OCI-M2 (cell line): Measurements from ENCODE around the gene SWI5.
"Not testable (repeated sequence)": the region's sequence is repeated elsewhere in the genome, so short reads cannot be mapped to it uniquely, and the experiment has no call there.

Experiments used
- DNase-seq: peaks from one replicate; lab custom pipeline; 2025; ENCODE audit not compliant: unreplicated experiment; lab: John Stamatoyannopoulos, UW

The SWI5 gene

DNA sequence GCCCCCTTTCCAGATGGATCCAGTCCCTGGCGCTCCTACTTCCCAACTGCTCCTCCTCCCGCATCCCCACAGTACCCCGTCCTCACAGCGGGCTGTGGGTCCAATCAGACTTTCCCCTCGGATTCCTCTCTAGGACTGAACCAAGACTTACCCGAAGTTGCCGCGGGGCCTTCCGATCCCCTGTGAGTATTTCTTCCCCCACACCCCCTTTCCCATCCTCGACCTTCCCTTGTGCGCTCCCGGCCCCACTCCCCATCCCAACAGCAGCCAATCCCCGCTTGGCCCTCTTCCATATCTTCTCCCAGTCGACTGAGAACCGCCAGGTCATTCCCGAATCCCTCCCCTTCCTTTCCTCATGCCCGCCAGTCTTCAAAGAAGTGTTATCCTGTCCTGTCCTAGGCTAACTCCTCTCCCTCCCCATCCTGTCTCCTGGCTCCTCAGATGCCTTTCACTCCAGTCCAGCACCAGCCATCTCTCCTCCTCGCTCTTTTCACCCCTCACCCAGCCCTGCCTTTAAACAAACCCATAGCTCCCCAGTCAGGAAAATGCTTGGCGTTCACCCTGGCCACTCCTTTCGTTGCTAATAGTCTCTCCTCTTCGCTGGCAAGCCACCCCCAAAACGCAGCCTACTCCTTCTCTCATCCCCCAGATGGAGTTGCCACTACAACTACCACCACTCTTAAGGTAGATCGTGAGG lies 646 bp downstream of the SWI5 start:
- DNase-seq = no peak

DNA sequence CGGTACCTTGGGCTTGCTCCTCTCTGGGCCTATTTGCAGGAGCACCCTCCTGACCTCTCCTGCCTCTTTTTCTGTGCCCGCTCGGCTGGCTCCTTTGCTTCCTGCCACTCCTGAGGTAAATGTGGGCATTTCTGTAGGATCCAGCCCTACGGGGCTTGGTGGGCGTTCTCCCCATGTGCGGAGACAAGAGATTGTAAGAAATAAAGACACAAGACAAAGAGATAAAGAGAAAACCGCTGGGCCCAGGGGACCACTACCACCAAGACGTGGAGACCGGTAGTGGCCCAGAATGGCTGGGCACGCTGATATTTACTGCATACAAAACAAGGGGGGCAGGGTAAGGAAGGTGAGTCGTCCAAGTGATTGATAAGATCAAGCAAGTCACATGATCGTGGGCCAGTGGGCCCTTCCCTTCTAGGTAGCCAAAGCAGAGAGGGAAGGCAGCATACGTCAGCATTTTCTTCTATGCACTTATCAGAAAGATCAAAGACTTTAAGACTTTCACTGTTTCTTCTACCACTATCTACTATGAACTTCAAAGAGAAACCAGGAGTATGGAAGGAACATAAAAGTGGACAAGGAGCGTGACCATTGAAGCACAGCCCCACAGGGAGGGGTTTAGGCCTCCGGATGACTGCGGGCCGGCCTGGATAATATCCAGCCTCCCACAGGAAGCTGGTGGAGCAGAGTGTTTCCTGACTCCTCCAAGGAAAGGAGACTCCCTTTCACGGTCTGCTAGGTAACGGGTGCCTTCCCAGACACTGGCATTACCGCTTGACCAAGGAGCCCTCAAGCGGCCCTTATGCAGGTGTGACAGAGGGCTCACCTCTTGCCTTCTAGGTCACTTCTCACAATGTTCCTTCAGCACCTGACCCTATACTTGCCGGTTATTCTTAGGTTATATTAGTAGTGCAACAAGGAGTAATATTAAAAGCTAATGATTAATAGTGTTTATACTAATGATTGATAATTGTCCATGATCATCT lies 3.3 kb downstream of the SWI5 start:
- DNase-seq = not testable (repeated sequence)

DNA sequence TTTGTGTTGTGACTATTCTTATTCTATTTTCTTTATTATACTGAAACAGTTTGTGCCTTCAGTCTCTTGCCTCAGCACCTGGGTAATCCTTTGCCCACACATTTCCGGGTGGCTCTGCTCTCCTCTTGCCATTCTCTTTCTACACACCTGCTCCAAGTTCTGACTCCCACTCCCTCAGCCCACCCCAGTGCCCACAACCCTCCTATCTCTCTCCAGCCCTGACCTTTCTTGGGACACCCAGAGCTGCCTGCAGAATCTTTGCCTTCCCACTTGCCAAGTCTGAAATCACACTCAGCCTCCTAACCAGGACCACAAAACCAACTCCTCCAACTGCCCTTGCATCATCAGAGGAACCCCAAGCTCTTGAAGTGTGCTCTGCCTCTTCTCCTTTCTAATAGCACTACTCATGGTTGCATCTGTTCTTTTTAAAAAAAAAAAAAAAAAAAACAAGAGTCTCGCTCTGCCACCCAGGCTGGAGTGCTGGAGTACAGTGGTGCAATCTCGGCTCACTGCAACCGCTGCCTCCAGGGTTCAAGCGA lies 4.1 kb downstream of the SWI5 start:
- DNase-seq = no peak

DNA sequence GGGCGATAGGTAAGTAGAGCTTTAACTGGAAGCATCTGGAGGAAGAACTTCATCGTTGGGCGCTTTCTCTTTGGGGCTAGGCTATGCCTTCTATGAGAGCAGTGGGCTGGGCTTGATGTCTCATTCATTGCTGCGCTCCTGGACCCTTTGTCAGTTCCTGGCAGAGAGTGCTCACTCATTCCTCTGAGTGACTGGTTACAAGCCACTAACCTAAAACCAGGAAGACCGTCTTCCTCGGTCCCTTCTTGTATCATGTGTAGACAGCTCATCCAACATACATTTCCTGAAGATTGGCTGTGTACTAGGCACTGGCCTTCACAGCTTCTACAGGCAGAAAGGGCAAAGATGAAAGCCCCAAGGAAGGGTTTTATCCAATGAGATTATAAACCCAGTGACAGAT lies 6.4 kb downstream of the SWI5 start:
- no peak for DNase-seq

DNA sequence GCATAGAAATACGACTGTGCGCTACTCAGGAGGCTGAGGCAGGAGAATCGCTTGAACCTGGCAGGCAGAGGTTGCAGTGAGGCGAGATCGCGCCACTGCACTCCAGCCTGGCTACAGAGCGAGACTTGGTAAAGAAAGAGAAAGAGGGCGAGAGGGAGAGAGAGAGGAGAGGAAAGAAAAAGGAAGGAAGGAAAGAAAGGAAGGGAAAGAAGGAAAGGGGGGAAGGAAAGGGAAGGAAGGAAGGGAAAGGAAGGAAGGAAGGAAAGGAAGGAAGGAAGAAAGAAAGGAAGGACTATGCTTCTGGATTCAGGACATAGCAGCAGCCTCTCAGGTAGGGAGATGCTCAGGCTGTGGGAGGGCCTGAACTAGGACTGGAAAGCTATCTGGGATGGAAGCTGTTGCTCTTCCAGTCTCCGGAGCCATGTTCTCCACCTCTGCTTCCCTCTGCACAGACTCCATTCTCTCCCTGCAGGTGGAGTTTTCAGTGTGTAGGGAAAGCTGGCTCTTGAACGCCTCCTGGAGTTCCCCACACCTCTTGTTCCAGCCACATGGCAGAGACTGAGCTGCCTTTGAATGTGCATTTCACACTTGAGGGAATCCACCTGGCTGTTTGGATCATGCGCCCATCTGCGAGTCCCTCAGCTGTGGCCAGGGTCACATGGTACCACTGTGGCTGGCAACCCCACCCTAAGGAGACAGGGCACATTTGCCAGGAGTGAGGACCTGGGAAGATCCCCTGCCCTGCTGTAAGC lies 9.1 kb downstream of the SWI5 start:
- DNase-seq = no peak

DNA sequence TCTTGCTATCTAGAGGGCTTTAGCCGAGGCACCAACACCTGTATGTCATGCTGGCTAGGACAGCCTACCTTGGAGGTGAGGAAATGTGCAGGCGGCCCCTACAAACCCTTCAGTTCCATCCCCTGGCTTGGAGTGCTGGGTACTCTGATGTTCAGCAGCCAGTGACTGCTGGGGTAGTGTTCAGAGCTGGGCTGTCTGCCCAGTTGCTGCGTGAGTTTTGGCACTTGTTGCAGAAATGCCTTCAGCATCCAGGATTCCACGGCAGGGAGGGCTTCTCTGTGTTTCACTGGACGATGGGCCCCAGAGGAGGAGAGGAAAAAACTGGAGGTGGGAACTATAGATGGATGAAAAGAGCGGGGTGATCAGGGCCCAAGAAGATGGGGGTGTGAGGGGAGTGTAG lies 10.4 kb downstream of the SWI5 start:
- no peak for DNase-seq

DNA sequence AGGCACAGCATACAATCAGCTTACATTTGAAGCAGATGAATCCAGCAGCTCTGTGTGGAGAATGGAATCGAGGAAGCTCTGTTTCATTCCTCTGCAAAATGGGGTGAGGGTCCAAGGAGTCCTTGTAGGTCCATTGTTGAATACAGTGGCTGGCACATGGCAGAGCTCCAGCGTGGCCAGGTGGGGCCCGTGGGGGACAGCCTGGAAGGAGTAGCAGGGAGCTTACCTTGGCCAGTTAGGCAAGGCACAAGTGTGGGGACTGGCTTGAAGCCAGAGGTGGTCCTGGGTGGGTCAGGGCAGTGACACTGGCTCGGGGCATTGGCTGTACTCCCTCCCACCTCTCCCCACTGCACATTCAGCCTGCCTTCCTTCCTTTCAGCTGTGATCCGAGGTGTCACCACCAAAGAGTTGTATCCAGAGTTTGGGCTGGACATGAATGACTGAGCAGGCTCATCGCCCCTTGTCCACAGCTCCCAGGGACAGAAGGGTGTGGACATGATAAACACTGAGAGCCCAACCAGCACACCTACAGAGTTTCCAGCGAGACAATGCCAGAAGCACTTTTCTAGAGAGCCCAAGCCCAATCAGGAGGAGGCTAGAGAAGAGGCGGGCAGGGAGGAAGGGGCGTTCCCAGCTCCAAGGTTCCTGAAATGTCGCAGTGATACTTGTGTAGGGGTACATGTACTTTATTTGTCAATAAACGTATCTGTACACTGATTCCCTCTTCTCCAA lies 12.4 kb downstream of the SWI5 start:
- no peak for DNase-seq

DNA sequence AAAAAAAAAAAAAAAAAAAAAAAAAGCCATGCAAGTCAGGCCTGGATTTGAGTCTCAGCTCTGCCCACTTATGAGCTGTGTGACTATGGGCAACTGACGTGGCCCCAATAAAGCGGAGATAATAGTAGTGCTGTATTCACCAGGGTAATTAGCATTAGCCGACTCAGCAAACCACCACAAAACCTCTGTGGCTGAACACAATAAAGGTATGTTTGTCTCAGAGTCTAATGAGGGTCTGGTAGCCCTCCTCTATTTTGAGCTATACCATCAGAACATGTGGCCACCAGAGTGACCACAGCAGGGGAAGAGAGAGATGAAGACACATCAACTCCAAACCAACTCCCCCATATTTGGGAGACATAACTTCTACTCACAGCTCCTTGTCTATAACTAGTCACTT lies 15.9 kb downstream of the SWI5 start:
- no peak for DNase-seq

DNA sequence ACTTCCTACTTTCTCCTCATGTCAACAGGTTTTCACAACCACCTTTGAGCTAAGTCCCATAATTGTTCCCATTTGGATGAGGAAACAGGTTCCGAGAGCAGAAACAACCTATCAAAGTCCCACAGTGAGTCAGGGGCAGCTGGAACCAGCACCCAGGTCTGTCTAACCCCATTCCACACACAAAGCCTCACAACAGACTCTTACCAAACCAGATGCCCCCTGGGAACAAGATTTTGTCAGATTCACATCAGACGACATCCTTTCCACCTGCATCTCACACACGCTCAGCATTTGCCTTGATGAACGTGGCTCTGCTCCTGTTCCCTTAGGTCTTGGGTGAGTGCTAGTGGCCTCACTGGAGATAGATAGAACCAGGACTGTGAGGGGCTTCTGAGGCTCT lies 17.0 kb downstream of the SWI5 start:
- DNase-seq = no peak

DNA sequence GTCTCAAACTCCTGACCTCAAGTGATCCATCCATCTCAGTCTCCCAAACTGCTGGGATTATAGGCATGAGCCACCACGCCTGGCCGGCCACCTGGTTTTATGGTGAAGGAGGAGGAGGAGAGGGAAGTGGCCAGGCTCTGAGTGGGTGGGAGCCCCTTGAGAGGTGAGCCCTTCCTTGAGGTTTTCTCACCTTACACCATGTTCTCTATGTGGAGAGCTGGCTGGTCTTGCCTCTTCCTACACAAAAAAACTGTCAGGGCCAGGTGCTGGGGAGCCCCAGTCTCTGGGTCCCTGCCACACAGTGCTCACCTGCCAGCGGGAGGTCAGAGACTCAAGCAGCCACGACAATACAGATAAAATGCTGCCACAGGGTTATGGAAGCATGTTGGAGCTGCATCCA lies 18.1 kb downstream of the SWI5 start:
- DNase-seq = no peak

DNA sequence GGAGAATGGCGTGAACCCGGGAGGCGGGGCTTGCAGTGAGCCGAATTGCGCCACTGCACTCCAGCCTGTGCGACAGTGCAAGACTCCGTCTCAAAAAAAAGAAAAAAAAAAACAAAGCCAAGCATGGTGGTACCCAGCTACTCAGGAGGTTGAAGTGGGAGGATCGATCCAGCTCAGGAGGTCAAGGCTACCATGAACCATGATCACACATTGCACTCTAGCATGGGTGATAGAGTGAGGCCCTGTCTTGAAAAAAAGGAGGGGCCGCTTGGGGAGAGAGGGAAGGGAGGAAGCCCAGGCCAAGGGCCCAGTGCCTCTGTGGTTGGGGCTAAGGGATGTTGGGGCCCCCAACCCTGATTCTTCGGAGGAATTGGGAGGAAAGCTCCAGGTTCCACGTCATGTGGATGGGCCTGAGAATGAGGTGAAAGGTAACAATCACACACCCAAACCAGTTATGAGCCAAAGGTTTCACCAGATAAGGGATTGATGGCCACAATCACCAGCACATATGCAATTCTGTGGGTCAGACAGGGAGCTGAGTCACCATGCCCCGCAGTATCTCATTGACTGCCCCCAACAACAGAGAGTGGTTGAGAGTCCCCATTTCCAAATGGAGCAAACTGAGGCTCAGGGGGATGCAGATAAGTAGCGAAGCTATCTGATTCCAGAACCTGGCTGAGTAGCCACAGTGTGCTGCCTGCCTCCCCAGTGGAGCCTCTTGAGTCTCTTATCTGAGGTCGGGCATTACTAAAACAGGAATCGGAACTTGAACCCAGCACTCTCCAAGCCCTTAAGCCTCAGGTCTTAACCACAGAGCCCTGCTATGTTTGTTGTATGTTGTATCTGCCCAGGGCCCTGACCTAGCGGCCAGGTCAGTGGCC lies 20.5 kb downstream of the SWI5 start:
- DNase-seq = peak; percentile 6

DNA sequence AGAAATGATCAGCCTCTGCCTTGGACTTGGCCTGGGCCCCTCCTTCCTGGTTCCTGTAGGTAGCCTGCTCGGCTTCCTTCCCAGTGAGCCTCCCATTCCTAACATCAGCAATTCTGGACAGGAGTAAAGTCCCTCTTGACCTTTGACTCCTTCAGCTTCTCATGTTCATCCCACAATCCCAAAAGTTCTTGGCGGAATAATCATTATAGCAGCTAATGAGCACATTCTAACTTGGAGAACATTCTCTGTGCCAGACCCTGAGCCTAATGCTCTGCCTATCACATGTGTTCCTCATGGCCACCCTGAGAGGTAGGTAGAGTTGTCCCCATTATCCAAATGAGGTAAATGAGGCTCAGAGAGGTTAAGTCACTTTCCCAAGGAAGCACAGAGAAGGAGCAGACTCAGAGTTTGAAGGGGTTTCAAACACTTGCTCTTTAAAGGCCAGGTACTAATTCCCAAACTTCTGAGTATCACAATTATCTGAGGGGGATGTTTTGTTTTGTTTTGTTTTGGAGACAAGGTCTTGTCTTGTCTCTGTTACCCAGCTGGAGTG lies 21.2 kb downstream of the SWI5 start:
- no peak for DNase-seq

DNA sequence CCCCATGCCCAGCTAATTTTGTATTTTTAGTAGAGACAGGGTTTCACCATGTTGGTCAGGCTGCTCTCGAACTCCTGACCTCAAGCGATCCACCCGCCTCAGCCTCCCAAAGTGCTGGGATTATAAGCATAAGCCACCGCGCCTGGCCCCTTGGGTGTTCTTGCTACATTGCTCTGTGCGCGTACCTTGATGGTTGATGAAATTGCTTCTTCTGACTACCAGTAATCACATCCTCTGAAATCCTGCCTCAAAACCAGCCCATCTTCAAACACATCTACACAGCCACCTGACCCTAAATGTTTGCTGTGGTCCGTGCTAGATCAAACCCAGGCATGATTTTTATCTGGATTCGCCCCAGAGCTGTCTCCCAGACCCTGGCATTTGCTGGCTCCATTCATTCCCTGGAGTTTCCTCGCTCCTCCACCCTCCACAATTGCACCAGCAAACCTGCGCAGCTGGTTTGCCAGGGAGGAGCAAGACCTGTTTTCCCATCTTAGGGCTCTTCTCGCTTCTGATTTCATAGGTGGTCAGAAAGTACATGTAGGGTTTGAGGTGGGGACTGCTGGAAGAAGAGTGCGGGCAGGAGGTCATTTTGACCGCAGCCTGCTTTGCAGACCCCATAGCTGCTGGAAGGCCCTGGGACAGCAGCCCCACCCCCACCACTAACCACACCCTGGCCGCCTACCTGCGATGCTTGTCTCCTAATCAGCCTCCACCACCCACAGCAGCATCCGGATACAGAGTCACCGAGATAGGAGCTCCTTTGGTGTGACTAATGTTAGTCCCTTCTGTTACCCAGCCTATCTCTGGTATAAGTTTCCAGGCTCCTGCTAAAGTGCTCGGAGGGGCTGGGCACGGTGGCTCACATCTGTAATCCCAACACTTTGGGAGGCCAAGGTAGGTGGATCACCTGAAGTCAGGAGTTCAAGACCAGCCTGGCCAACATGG lies 22.7 kb downstream of the SWI5 start:
- no peak for DNase-seq

DNA sequence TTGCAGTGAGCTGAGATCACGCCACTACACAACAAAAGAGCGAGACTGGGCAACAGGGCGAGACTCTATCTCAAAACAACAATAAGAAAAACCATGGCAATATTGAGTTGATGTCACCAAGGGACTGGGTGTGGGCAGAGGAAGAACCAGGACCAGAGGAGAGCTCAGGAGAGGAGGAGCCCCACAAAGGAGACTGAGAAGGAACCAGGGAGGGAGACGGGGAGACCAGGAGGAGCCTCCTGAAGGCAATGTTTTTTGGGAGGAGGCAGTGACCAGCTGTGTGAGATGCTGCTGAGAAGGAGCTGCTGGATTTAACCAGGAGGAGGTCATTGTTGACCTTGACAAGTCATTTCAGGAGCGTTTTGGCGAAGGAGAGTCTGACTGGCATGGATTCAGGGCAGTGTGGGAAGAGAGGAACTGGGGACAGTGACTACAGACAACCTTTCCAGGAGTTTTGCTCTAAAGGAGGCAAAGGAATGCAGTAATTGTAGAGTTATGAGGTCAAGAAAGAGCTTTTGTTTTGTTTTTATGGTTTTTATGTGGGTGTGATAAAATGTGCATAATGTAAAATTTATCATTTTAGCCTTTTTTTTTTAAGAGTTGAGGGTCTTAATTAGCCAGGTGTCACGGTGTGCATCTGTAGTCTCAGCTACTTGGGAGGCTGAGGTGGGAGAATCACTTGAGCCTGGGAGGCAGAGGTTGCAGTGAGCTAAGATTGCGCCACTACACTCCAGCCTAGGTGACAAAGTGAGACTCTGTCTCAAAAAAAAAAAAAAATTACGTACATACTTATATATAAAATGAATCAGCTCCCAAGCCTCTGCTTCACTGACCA lies 28.3 kb downstream of the SWI5 start:
- no peak for DNase-seq

DNA sequence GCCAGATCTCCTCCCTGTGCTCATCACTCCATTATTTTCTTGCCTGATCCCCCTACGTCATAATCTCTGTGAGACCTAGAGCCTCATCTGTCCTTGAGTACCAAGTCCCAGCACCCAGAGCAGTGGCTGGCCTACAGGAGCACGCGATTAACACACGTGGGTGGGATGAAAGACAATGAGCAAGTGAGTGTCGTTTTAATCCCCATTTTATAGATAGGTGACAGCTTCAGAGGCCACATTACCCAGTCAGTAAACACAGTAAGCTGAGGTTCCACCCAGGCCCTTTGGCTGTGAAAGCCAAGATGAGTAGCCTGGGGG lies 28.9 kb downstream of the SWI5 start:
- DNase-seq = no peak

DNA sequence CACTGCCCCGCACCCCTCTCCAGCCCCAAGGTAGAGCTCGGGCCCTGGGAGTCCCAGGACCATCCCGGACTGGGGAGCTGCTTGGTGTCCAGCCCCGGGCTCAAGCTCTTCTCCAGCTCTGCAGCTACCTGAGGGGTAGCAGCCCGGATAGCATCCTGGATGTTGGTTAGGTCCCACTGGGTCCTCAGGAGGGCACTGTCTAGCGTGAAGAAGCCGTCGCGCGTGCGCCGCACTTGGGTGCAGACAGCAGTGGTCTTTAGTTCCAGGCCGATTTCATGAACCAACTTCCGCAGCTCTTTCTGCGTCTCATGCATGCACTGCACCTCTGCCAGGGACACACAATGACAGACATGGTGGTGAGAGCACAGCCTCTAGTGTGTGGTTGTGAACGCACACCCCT lies 33.5 kb downstream of the SWI5 start:
- DNase-seq = no peak

DNA sequence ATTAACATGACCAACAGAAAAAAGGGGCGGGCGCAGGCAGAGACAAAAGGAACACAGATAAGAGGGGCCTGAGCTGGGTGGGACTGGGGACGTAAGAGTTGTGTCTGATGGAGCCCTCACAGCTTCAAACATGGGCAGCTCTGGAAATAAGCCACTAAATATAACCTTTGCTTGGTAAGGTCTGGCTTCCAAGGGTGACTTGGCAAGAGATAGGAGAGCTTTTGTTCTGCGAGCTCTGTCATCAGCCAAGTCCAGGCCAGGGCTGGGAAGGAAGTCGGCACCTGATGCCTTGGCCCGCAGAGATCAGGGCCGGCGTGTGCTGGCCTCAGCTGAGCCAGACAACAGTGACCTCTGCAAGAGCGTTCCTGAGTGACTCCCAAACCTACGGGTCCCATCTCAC lies 34.4 kb downstream of the SWI5 start:
- no peak for DNase-seq

DNA sequence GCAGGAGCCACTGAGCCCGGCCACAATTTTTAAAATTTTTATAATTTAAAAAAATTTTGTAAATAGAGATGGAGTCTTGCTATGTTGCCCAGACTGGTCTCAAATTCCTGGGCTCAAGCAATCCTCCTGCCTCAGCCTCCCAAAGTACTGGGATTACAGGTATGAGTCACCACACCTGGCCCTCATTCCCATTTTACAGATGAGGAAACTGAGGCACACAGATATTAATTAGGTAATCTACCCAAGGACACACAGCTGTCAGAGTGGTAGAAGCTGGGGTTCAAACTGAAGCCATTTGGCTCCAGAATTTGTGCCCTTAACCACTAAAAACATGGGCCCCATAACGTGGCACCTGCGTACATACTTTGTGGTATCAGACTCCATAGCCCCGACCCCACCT lies 38.6 kb downstream of the SWI5 start:
- DNase-seq = no peak
